Fibroblast of villous mesenchyme (primary cell): ENCODE measurements around the gene FGF22. TPM values are rescaled to one million over a fixed set of nuclear protein-coding genes. Genes with fewer than 3 reads are reported as not detected.

Experiments used
- DNase-seq: peaks from one replicate; pipeline ENCODE4 v3.0.0-alpha.2; 2010; ENCODE audit warnings: low read depth
- H3K4me3 ChIP-seq: 2 replicates; pipeline ENCODE4 v1.5.1; 2011; ENCODE audit warnings: low read depth, mild to moderate bottlenecking, low read length
- CTCF ChIP-seq: IDR thresholded peaks from 2 replicates; pipeline ENCODE4 v1.5.1; 2012; ENCODE audit warnings: low read depth, mild to moderate bottlenecking, low read length; ENCODE audit not compliant: insufficient read depth
- total RNA-seq: library from RNA; depleted of rRNA; stranded (reverse); fragments of >200 nt; gene quantifications from 2 replicates; pipeline ENCODE4 v1.2.3, GENCODE V29; 2012

FGF22 gene
- total RNA-seq, 1 donor = not detected

GRCh38 chr19:608155-609003, 31.3 kb upstream of the FGF22 start:
- no peak for DNase-seq
- TF ChIP-seq CTCF = no peak
- no peak overlapping the region for H3K4me3 ChIP-seq

- H3K4me3 ChIP-seq = no peak overlapping the region
- TF ChIP-seq CTCF = no peak
- DNase-seq = peak; percentile 56
These were observed 30.7 kb upstream of the FGF22 start for GRCh38 chr19:609004-609346.

GRCh38 chr19:610071-610800, 29.4 kb upstream of the FGF22 start:
- TF ChIP-seq CTCF = no peak
- H3K4me3 ChIP-seq = no peak overlapping the region
- no peak for DNase-seq

GRCh38 chr19:610801-611480, 28.7 kb upstream of the FGF22 start:
- no peak overlapping the region for H3K4me3 ChIP-seq
- no peak for TF ChIP-seq CTCF
- peak; percentile 82 for DNase-seq

- DNase-seq = peak; percentile 88
- H3K4me3 ChIP-seq = no peak overlapping the region
- no peak for TF ChIP-seq CTCF
These were observed 28.2 kb upstream of the FGF22 start for GRCh38 chr19:611481-611868.

- no peak for TF ChIP-seq CTCF
- H3K4me3 ChIP-seq = no peak overlapping the region
These were observed 26.7 kb upstream of the FGF22 start for GRCh38 chr19:612941-613340.

More at GRCh38 chr19:612941-613340, 26.7 kb upstream of the FGF22 start:
- no peak for DNase-seq
